ENCODE measurements around the gene RRAGD.
A peak's percentile ranks its signal among the peaks of the same experiment; 100 is the strongest.
"Not testable (repeated sequence)": the region's sequence is repeated elsewhere in the genome, so short reads cannot be mapped to it uniquely, and the experiment has no call there.

Gene RRAGD

DNA sequence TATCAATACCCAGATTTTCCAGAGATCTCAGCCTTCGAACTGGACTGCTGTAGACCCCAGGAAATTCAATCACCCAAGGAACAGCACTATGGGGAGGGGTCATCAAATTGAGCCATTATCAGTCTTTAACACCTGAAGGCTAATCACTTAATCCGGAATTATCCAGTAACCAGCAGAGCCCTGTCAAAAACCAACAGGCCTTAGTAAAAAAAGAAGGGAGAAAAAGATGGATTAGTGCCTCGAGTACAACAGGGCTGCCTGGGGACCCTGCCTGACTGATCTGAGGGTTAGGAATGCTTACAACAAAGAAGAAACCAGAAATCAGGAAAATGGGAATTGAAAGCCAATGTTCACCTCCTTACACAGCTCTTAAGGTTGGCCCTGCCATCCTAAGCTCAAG lies 7.6 kb downstream of the RRAGD start:
- H3K9ac ChIP-seq (ENCODE audit: low read length) = no peak overlapping the region
- H3K79me2 ChIP-seq (ENCODE audit: control insufficient read depth, insufficient read depth, low read length) = no peaks in the 10 kb centered on the region
- H3K79me1 ChIP-seq (ENCODE audit: low read length) = peaks cover 2% of the 10 kb centered on the region
- no peak overlapping the region for H3K56ac ChIP-seq (ENCODE audit: low read length)
- H2BK5ac ChIP-seq (ENCODE audit: low read length) = no peak overlapping the region
- no peak overlapping the region for H4K8ac ChIP-seq (ENCODE audit: low read depth, low read length)
- H3K4me3 ChIP-seq (ENCODE audit: low read length) = no peak overlapping the region
- H3K27me3 ChIP-seq (ENCODE audit: insufficient read depth, low read length, poor library complexity) = no peaks in the 10 kb centered on the region
- no peak overlapping the region for H4K5ac ChIP-seq (ENCODE audit: low read length)
- H3K4ac ChIP-seq (ENCODE audit: low read depth, low read length) = no peak overlapping the region
- no peak overlapping the region for H3K18ac ChIP-seq (ENCODE audit: low read length)
- no peak for DNase-seq
- no peak overlapping the region for H3K27ac ChIP-seq (ENCODE audit: low read depth, low read length)
- H2BK120ac ChIP-seq (ENCODE audit: low read depth, low read length) = no peak overlapping the region
- WGBS (ENCODE audit: extremely low coverage, insufficient coverage, low lambda C conversion rate) = no CpG with 5 or more reads among the region's 3 CpGs
- H2AK5ac ChIP-seq (ENCODE audit: low read length) = no peak overlapping the region
- H3K36me3 ChIP-seq (ENCODE audit: control insufficient read depth, insufficient read depth, low read length) = no peaks in the 10 kb centered on the region
- H3K23ac ChIP-seq (ENCODE audit: low read length) = no peak overlapping the region
- peaks cover 3% of the 10 kb centered on the region for H3K4me1 ChIP-seq (ENCODE audit: control insufficient read depth, low read depth, low read length)
- no peak overlapping the region for H3K4me2 ChIP-seq (ENCODE audit: low read length)
- no peak overlapping the region for H2BK15ac ChIP-seq (replicated peaks; ENCODE audit: low read depth)

DNA sequence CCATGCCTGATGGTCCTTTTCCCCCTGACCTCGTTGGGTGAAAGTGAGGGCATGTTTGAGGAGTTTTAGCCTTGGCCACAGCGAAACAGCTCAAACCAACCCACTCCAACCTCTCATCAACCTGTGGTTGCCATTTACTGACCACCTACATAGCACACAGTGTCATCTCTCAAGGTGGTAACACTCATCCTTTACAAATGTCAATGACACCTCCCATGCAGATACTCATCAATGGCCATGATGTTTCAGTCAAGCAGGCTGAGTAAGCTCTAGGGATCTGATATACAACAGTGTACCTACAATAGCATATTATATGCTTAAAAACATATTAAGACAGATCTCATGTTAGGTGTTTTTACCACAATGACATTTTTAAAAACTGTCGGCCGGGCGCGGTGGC lies 9.3 kb downstream of the RRAGD start:
- no CpG with 5 or more reads among the region's 6 CpGs for WGBS (ENCODE audit: extremely low coverage, insufficient coverage, low lambda C conversion rate)
- Histone ChIP-seq H3K9ac (ENCODE audit: low read length) (no peak overlapping the region), H3K79me1 (ENCODE audit: low read length) (peaks cover 2% of the 10 kb centered on the region), H3K79me2 (ENCODE audit: control insufficient read depth, insufficient read depth, low read length) (no peaks in the 10 kb centered on the region), H2BK5ac (ENCODE audit: low read length) (no peak overlapping the region), H3K56ac (ENCODE audit: low read length) (no peak overlapping the region), H3K23ac (ENCODE audit: low read length) (no peak overlapping the region), H2AK5ac (ENCODE audit: low read length) (no peak overlapping the region), H3K4me3 (ENCODE audit: low read length) (no peak overlapping the region), H3K18ac (ENCODE audit: low read length) (no peak overlapping the region), H3K4ac (ENCODE audit: low read depth, low read length) (no peak overlapping the region), H2BK120ac (ENCODE audit: low read depth, low read length) (no peak overlapping the region), H3K27ac (ENCODE audit: low read depth, low read length) (no peak overlapping the region), H2BK15ac (replicated peaks; ENCODE audit: low read depth) (no peak overlapping the region), H4K8ac (ENCODE audit: low read depth, low read length) (no peak overlapping the region), H4K5ac (ENCODE audit: low read length) (no peak overlapping the region), H3K27me3 (ENCODE audit: insufficient read depth, low read length, poor library complexity) (no peaks in the 10 kb centered on the region), H3K36me3 (ENCODE audit: control insufficient read depth, insufficient read depth, low read length) (no peaks in the 10 kb centered on the region), H3K4me2 (ENCODE audit: low read length) (no peak overlapping the region), H3K4me1 (ENCODE audit: control insufficient read depth, low read depth, low read length) (peaks cover 10% of the 10 kb centered on the region)
- no peak for DNase-seq

DNA sequence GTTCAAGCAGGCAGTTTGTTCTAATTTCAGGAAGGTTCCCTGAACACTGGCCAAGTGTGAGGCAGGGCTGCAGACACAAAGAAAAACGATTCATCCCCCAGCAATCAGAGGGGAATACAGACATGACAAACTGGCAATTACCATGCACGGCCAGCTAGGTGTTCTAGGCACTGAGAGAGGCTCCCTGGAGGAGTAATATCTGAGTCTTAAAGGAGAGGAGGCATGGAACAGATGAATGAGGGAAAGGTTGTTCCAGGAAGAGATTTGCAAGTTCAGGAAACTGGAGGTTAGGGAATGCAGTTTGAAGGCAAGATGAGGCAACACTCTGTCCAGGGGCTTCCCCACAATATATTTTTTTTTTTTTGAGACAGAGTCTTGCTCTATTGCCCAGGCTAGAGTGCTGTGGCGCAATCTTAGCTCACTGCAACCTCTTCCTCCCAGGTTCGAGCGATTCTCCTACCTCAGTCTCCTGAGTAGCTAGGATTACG lies 11.1 kb downstream of the RRAGD start:
- no peak overlapping the region for H4K8ac ChIP-seq (ENCODE audit: low read depth, low read length)
- H2BK5ac ChIP-seq (ENCODE audit: low read length) = no peak overlapping the region
- no peaks in the 10 kb centered on the region for H3K79me2 ChIP-seq (ENCODE audit: control insufficient read depth, insufficient read depth, low read length)
- H3K18ac ChIP-seq (ENCODE audit: low read length) = no peak overlapping the region
- no peak overlapping the region for H2AK5ac ChIP-seq (ENCODE audit: low read length)
- no peak overlapping the region for H3K56ac ChIP-seq (ENCODE audit: low read length)
- H3K4ac ChIP-seq (ENCODE audit: low read depth, low read length) = no peak overlapping the region
- H3K27me3 ChIP-seq (ENCODE audit: insufficient read depth, low read length, poor library complexity) = no peaks in the 10 kb centered on the region
- no peak overlapping the region for H2BK120ac ChIP-seq (ENCODE audit: low read depth, low read length)
- H3K23ac ChIP-seq (ENCODE audit: low read length) = no peak overlapping the region
- peaks cover 2% of the 10 kb centered on the region for H3K79me1 ChIP-seq (ENCODE audit: low read length)
- H3K4me1 ChIP-seq (ENCODE audit: control insufficient read depth, low read depth, low read length) = peaks cover 10% of the 10 kb centered on the region
- H3K4me2 ChIP-seq (ENCODE audit: low read length) = no peak overlapping the region
- no CpG with 5 or more reads among the region's 6 CpGs for WGBS (ENCODE audit: extremely low coverage, insufficient coverage, low lambda C conversion rate)
- no peak overlapping the region for H2BK15ac ChIP-seq (replicated peaks; ENCODE audit: low read depth)
- H3K4me3 ChIP-seq (ENCODE audit: low read length) = no peak overlapping the region
- H3K27ac ChIP-seq (ENCODE audit: low read depth, low read length) = no peak overlapping the region
- no peak for DNase-seq
- no peaks in the 10 kb centered on the region for H3K36me3 ChIP-seq (ENCODE audit: control insufficient read depth, insufficient read depth, low read length)
- H4K5ac ChIP-seq (ENCODE audit: low read length) = no peak overlapping the region
- no peak overlapping the region for H3K9ac ChIP-seq (ENCODE audit: low read length)

DNA sequence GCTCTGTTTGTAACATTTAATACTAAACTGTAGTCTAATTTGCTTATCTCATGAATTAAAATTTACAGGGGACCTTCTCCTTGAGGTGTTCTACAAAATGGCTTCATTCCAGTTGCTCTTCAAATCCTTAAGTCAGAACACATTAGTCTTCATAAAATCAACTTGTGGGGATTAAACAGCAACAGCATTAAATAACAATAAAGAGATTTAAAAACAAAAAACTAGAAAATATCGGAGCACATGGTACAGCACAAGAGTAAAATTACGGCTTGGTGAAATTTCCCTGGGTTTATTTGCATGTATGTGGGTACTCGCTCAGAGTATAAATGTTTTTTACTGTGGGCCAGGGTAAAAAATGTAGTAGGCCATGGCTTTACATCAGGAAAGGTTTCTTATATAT lies 12.0 kb downstream of the RRAGD start:
- H2BK5ac ChIP-seq (ENCODE audit: low read length) = no peak overlapping the region
- no peak overlapping the region for H4K8ac ChIP-seq (ENCODE audit: low read depth, low read length)
- peaks cover 7% of the 10 kb centered on the region for H3K4me1 ChIP-seq (ENCODE audit: control insufficient read depth, low read depth, low read length)
- H3K18ac ChIP-seq (ENCODE audit: low read length) = no peak overlapping the region
- no peak for DNase-seq
- H3K27ac ChIP-seq (ENCODE audit: low read depth, low read length) = no peak overlapping the region
- no peak overlapping the region for H3K4me2 ChIP-seq (ENCODE audit: low read length)
- no peak overlapping the region for H4K5ac ChIP-seq (ENCODE audit: low read length)
- no peak overlapping the region for H2BK15ac ChIP-seq (replicated peaks; ENCODE audit: low read depth)
- no peak overlapping the region for H3K4ac ChIP-seq (ENCODE audit: low read depth, low read length)
- no peak overlapping the region for H2BK120ac ChIP-seq (ENCODE audit: low read depth, low read length)
- H3K23ac ChIP-seq (ENCODE audit: low read length) = no peak overlapping the region
- H3K79me2 ChIP-seq (ENCODE audit: control insufficient read depth, insufficient read depth, low read length) = no peaks in the 10 kb centered on the region
- H3K79me1 ChIP-seq (ENCODE audit: low read length) = no peaks in the 10 kb centered on the region
- H3K56ac ChIP-seq (ENCODE audit: low read length) = no peak overlapping the region
- no peaks in the 10 kb centered on the region for H3K27me3 ChIP-seq (ENCODE audit: insufficient read depth, low read length, poor library complexity)
- H3K4me3 ChIP-seq (ENCODE audit: low read length) = no peak overlapping the region
- no peaks in the 10 kb centered on the region for H3K36me3 ChIP-seq (ENCODE audit: control insufficient read depth, insufficient read depth, low read length)
- H2AK5ac ChIP-seq (ENCODE audit: low read length) = no peak overlapping the region
- H3K9ac ChIP-seq (ENCODE audit: low read length) = no peak overlapping the region
- WGBS (ENCODE audit: extremely low coverage, insufficient coverage, low lambda C conversion rate) = no CpG with 5 or more reads among the region's 3 CpGs

DNA sequence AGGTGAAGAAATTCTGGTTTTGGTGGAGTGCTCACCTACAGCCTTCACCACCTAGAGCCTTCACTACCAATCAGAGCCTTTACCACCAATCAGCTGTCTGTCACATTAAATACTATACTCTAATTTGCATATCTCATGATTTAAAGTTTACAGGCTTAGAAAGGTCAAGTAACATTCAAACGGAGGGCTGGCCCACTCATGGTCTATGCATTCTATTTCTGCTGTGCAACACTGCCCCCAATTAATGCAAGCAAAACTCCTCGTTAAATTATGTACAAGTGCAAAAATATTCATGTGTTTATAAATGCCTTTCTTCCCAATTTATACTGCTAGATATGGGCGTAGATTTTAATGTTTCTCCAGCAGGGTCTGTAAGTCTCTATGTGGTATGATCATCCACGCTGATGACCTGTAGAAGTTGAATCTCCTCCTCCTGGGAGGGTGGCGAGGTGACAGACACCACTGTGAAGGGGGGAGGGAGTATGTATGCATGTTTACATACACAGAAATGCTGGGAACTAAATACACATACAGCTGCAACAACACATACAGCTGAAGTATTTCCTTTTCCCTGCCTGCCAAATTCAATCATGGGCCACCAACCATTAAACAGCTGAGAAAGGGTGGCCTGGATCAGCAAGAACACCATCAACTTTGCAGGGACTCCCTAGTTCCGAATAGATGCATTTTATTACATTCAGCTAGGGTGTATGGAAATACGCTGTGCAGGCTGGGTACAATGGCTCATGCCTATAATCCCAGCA lies 13.1 kb downstream of the RRAGD start:
- Histone ChIP-seq H2BK5ac (ENCODE audit: low read length) (no peak overlapping the region), H3K18ac (ENCODE audit: low read length) (no peak overlapping the region), H3K4me1 (ENCODE audit: control insufficient read depth, low read depth, low read length) (peaks cover 7% of the 10 kb centered on the region), H4K5ac (ENCODE audit: low read length) (no peak overlapping the region), H3K79me1 (ENCODE audit: low read length) (no peaks in the 10 kb centered on the region), H3K4me2 (ENCODE audit: low read length) (no peak overlapping the region), H4K8ac (ENCODE audit: low read depth, low read length) (no peak overlapping the region), H3K79me2 (ENCODE audit: control insufficient read depth, insufficient read depth, low read length) (no peaks in the 10 kb centered on the region), H3K9ac (ENCODE audit: low read length) (no peak overlapping the region), H3K56ac (ENCODE audit: low read length) (peak overlapping the region; percentile 31), H3K36me3 (ENCODE audit: control insufficient read depth, insufficient read depth, low read length) (no peaks in the 10 kb centered on the region), H2AK5ac (ENCODE audit: low read length) (no peak overlapping the region), H3K4me3 (ENCODE audit: low read length) (no peak overlapping the region), H3K27me3 (ENCODE audit: insufficient read depth, low read length, poor library complexity) (no peaks in the 10 kb centered on the region), H3K27ac (ENCODE audit: low read depth, low read length) (no peak overlapping the region), H2BK120ac (ENCODE audit: low read depth, low read length) (no peak overlapping the region), H3K4ac (ENCODE audit: low read depth, low read length) (no peak overlapping the region), H3K23ac (ENCODE audit: low read length) (no peak overlapping the region), H2BK15ac (replicated peaks; ENCODE audit: low read depth) (no peak overlapping the region)
- DNase-seq = peak; percentile 48
- WGBS (ENCODE audit: extremely low coverage, insufficient coverage, low lambda C conversion rate) = no CpG with 5 or more reads among the region's 7 CpGs

DNA sequence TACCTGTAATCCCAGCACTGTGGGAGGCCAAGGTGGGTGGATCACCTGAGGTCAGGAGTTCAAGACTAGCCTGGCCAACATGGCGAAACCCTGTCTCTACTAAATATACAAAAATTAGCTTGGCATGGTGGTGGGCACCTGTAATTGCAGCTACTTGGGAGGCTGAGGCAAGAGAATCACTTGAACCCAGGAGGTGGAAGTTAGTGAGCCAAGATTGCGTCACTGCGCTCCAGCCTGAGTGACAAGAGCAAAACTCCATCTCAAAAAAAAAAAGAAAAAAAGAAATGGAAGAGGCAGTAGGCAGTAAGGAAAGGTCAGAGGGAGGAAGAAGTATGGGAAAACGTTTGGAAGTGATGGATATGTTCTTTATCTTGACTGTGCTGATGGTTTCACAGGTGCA lies 14.2 kb downstream of the RRAGD start:
- H3K27me3 ChIP-seq (ENCODE audit: insufficient read depth, low read length, poor library complexity); H2BK15ac ChIP-seq (replicated peaks; ENCODE audit: low read depth); H3K4ac ChIP-seq (ENCODE audit: low read depth, low read length); H2BK5ac ChIP-seq (ENCODE audit: low read length); H3K18ac ChIP-seq (ENCODE audit: low read length); H3K36me3 ChIP-seq (ENCODE audit: control insufficient read depth, insufficient read depth, low read length); H2BK120ac ChIP-seq (ENCODE audit: low read depth, low read length); H4K5ac ChIP-seq (ENCODE audit: low read length); H3K79me1 ChIP-seq (ENCODE audit: low read length); H3K23ac ChIP-seq (ENCODE audit: low read length); H3K56ac ChIP-seq (ENCODE audit: low read length); DNase-seq; H4K8ac ChIP-seq (ENCODE audit: low read depth, low read length); H2AK5ac ChIP-seq (ENCODE audit: low read length); H3K4me3 ChIP-seq (ENCODE audit: low read length); H3K27ac ChIP-seq (ENCODE audit: low read depth, low read length); H3K4me2 ChIP-seq (ENCODE audit: low read length); H3K4me1 ChIP-seq (ENCODE audit: control insufficient read depth, low read depth, low read length); H3K9ac ChIP-seq (ENCODE audit: low read length); H3K79me2 ChIP-seq (ENCODE audit: control insufficient read depth, insufficient read depth, low read length): not testable (repeated sequence)
- 100% methylated on average over 1 of the region's 4 CpGs for WGBS (ENCODE audit: extremely low coverage, insufficient coverage, low lambda C conversion rate)
